HCT116 (cell line): ENCODE data around the gene LILRB1. TPM values are rescaled to one million over a fixed set of nuclear protein-coding genes. Genes with fewer than 3 reads are reported as not detected.

ENCODE experiments used
- ATAC-seq: fragments of 200-7000 bp; cut with Tn5 transposase; 2 replicates; pipeline ENCODE4 v1.9.1; 2020; ENCODE audit warnings: mild to moderate bottlenecking, moderate library complexity
- BruUV-seq: library from RNA; stranded (reverse); fragments of 400-500 nt; replicated peaks from 2 replicates; lab custom pipeline; 2021; lab: Mats Ljungman, UMichigan
- CTCF ChIA-PET: fragments of 300-600 bp; sonication (Branson Sonifier 250); formaldehyde crosslinking; loops from one replicate; lab custom pipeline; 2021; ENCODE audit warnings: antibody characterized with exemption; lab: Charles Lee
- POLR2A ChIA-PET: fragments of 300-600, 350-600 bp; sonication (Branson Sonifier 250); formaldehyde crosslinking; loops from one replicate; lab custom pipeline; 2021; ENCODE audit warnings: antibody characterized with exemption; lab: Charles Lee
- RAD21 ChIA-PET, 2 experiments: fragments of 300-600 bp; sonication (Branson Sonifier 250); formaldehyde crosslinking; loops; one replicate each; lab custom pipeline; 2023; ENCODE audit warnings: low total read pairs in 2 of 2; ENCODE audit not compliant: uncharacterized antibody in 2 of 2, unreplicated experiment in 2 of 2, low non-redundant PET in 1 of 2; lab: Charles Lee
- DNase-seq: peaks from one replicate; pipeline ENCODE4 v3.0.0-alpha.2; 2010; ENCODE audit warnings: low read depth, low spot score
- H2AFZ ChIP-seq: fragments of 200-600 bp; shearing (Covaris generic), sonication (generic); 2 replicates; pipeline ENCODE4 v1.6.1; 2017; ENCODE audit warnings: low read depth, mixed run types, mixed read lengths, antibody characterized with exemption, low read length; ENCODE audit not compliant: poor library complexity, severe bottlenecking
- H3K27ac ChIP-seq: 2 replicates; pipeline ENCODE4 v1.5.1; 2012; ENCODE audit warnings: low read depth, low read length
- H3K27me3 ChIP-seq: fragments of 200-600 bp; sonication (generic); 2 replicates; pipeline ENCODE4 v1.6.1; 2016; ENCODE audit warnings: mixed run types, low read length, mixed read lengths; ENCODE audit not compliant: insufficient read depth
- H3K36me3 ChIP-seq, 2 experiments: fragments of 200-500 bp in 1 of 2; fragments of 200-600 bp in 1 of 2; sonication (Bioruptor generic) in 1 of 2; sonication (generic) in 1 of 2; 2 replicates each; pipeline versions ENCODE4 v1.5.1 to v1.6.1; 2014 to 2016; ENCODE audit warnings: low read length in 2 of 2, inconsistent platforms in 1 of 2, mixed read lengths in 1 of 2, mixed run types in 1 of 2; ENCODE audit not compliant: insufficient read depth in 2 of 2, control insufficient read depth in 1 of 2
- H3K4me1 ChIP-seq, 2 experiments: fragments of 200-600 bp in 1 of 2; sonication (generic) in 1 of 2; 2 replicates each; pipeline versions ENCODE4 v1.5.1 to v1.6.1; 2012 to 2017; ENCODE audit warnings: low read length in 2 of 2, inconsistent platforms in 1 of 2, mild to moderate bottlenecking in 1 of 2, mixed read lengths in 1 of 2, mixed run types in 1 of 2, moderate library complexity in 1 of 2; ENCODE audit not compliant: insufficient read depth in 2 of 2, control insufficient read depth in 1 of 2
- H3K4me2 ChIP-seq: fragments of 200-600 bp; sonication (generic); 2 replicates; pipeline ENCODE4 v1.6.1; 2017; ENCODE audit warnings: mixed run types, low read length, mixed read lengths
- H3K4me3 ChIP-seq, 2 experiments: fragments of 200-600 bp in 1 of 2; sonication (generic) in 1 of 2; replicated peaks in 1 of 2; 2 replicates each; pipeline ENCODE4 v1.5.1; 2011 to 2016; ENCODE audit warnings: low read length in 2 of 2, control low read depth in 1 of 2, low read depth in 1 of 2, mild to moderate bottlenecking in 1 of 2, mixed read lengths in 1 of 2, mixed run types in 1 of 2
- H3K79me2 ChIP-seq: fragments of 200-600 bp; sonication (generic); 2 replicates; pipeline ENCODE4 v1.6.1; 2017; ENCODE audit warnings: mild to moderate bottlenecking, mixed run types, low read length, moderate library complexity, mixed read lengths; ENCODE audit not compliant: insufficient read depth
- H3K9ac ChIP-seq: fragments of 200-600 bp; sonication (generic); 2 replicates; pipeline ENCODE4 v1.6.1; 2016; ENCODE audit warnings: low read length, mixed read lengths
- H3K9me2 ChIP-seq: fragments of 200-600 bp; sonication (generic), shearing (Covaris generic); 2 replicates; pipeline ENCODE4 v1.6.1; 2017; ENCODE audit warnings: mixed run types, mild to moderate bottlenecking, moderate library complexity; ENCODE audit not compliant: insufficient read depth
- H3K9me3 ChIP-seq, 2 experiments: fragments of 200-500 bp in 1 of 2; fragments of 200-600 bp in 1 of 2; sonication (Bioruptor generic) in 1 of 2; sonication (generic) in 1 of 2; 2 replicates each; pipeline ENCODE4 v1.6.1; 2014 to 2017; ENCODE audit warnings: low read length in 2 of 2, mixed read lengths in 2 of 2, inconsistent platforms in 1 of 2, low read depth in 1 of 2, mild to moderate bottlenecking in 1 of 2, mixed run types in 1 of 2, moderate library complexity in 1 of 2; ENCODE audit not compliant: control insufficient read depth in 1 of 2, insufficient read depth in 1 of 2
- H4K20me1 ChIP-seq: fragments of 200-600 bp; sonication (generic), shearing (Covaris generic); 2 replicates; pipeline ENCODE4 v1.6.1; 2017; ENCODE audit warnings: mixed run types, mild to moderate bottlenecking, moderate library complexity; ENCODE audit not compliant: insufficient read depth
- CBX3 ChIP-seq: IDR thresholded peaks from 2 replicates; pipeline ENCODE4 v1.6.1; 2012; ENCODE audit warnings: low read depth
- CEBPB ChIP-seq: IDR thresholded peaks from 2 replicates; pipeline ENCODE4 v1.6.1; 2012; ENCODE audit warnings: low read depth
- ELF1 ChIP-seq: IDR thresholded peaks from 2 replicates; pipeline ENCODE4 v1.6.1; 2012; ENCODE audit warnings: low read depth, borderline replicate concordance
- EZH2 ChIP-seq: fragments of 200-600 bp; sonication (generic); IDR thresholded peaks from 2 replicates; pipeline ENCODE4 v1.6.1; 2017; ENCODE audit warnings: antibody characterized with exemption, mixed run types
- EZH2phosphoT487 ChIP-seq: fragments of 200-600 bp; IDR thresholded peaks from 2 replicates; pipeline ENCODE4 v1.6.1; 2018; ENCODE audit warnings: antibody characterized with exemption, borderline replicate concordance
- FOSL1 ChIP-seq: IDR thresholded peaks from 2 replicates; pipeline ENCODE4 v1.6.1; 2012; ENCODE audit warnings: low read depth
- JUND ChIP-seq: IDR thresholded peaks from 2 replicates; pipeline ENCODE4 v1.6.1; 2012
- POLR2A ChIP-seq: IDR thresholded peaks from 2 replicates; pipeline ENCODE4 v1.7.0; 2011; ENCODE audit warnings: borderline replicate concordance; ENCODE audit not compliant: insufficient read depth, insufficient read length; ENCODE audit errors: extremely low read depth
- POLR2AphosphoS5 ChIP-seq: IDR thresholded peaks from 2 replicates; pipeline ENCODE4 v1.6.1; 2011; ENCODE audit warnings: mild to moderate bottlenecking, low read depth, low read length, moderate library complexity
- RAD21 ChIP-seq: IDR thresholded peaks from 2 replicates; pipeline ENCODE4 v1.6.1; 2012; ENCODE audit warnings: low read depth, mild to moderate bottlenecking
- SIN3A ChIP-seq: IDR thresholded peaks from 2 replicates; pipeline ENCODE4 v1.6.1; 2012; ENCODE audit warnings: low read depth
- SRF ChIP-seq: IDR thresholded peaks from 2 replicates; pipeline ENCODE4 v1.6.1; 2012; ENCODE audit warnings: low read depth
- YY1 ChIP-seq: IDR thresholded peaks from 2 replicates; pipeline ENCODE4 v1.6.1; 2011; ENCODE audit warnings: low read length, low read depth, moderate library complexity, mild to moderate bottlenecking; ENCODE audit not compliant: insufficient replicate concordance; ENCODE audit errors: extremely low read depth
- ZFX ChIP-seq: fragments of 450-650 bp; IDR thresholded peaks from 2 replicates; pipeline ENCODE4 v1.6.1; 2017
- intact Hi-C: fragments of 100-400 bp; cut with micrococcal nuclease; formaldehyde crosslinking; loops from 2 replicates; pipeline ENCODE4 v1.10.0; 2022
- total RNA-seq: library from RNA; stranded (reverse); gene quantifications from one replicate; pipeline ENCODE4 v1.2.1, GENCODE V29; 2021; ENCODE audit not compliant: unreplicated experiment
- TF ChIP-seq, protein P1 (sequence below), 3 experiments: fragments of 200-600 bp in 1 of 3; sonication (generic) in 1 of 3; IDR thresholded peaks in 2 of 3; conservative IDR thresholded peaks in 1 of 3; 2 replicates each; pipeline ENCODE4 v1.5.1; 2012 to 2017; ENCODE audit warnings: low read depth in 2 of 3, low read length in 2 of 3, antibody characterized with exemption in 1 of 3, borderline replicate concordance in 1 of 3, control low read depth in 1 of 3, mild to moderate bottlenecking in 1 of 3, mixed read lengths in 1 of 3, mixed run types in 1 of 3, moderate library complexity in 1 of 3; ENCODE audit not compliant: insufficient read depth in 1 of 3
- TF ChIP-seq, protein P2 (sequence below): IDR thresholded peaks from 2 replicates; pipeline ENCODE4 v1.6.1; 2012
- TF ChIP-seq, protein P3 (sequence below): IDR thresholded peaks from 2 replicates; pipeline ENCODE4 v1.6.1; 2012
- TF ChIP-seq, protein P4 (sequence below): IDR thresholded peaks from 2 replicates; pipeline ENCODE4 v1.6.1; 2012; ENCODE audit warnings: low read depth

The LILRB1 gene
- total RNA-seq, 1 experiment from 2014 or later, result not detected

DNA sequence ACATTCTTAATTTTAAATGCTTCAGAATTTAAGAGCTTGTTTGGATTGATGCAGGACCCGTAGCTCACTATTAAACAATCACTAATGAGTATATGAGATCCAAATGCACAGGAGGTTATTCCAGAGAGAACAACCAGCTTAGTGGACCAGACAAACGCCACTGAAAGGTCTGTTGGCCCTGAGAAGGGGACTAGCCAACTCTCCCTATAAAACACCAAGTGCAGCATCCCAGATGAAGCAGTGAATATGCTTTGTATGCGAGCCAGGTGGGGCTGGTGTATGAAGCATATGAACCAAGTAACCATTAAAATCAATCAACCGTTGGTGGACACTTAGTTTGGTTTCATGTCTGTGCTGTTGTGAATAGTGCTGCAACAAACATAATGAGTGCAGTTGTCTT lies 9.8 kb upstream of the LILRB1 start:
- Histone ChIP-seq H3K36me3 (no peaks in the 10 kb centered on the region), H3K4me3 (no peak overlapping the region), H3K79me2 (no peaks in the 10 kb centered on the region), H2AFZ (no peak overlapping the region), H3K27ac (no peak overlapping the region), H3K9me2 (no peaks in the 10 kb centered on the region), H3K27me3 (0 out of 2 replicates have a peak, but pooled peaks cover 26% of the 10 kb centered on the region), H3K4me1 (no peaks in the 10 kb centered on the region), H4K20me1 (no peaks in the 10 kb centered on the region), H3K4me2 (no peak overlapping the region), H3K9ac (no peak overlapping the region), H3K9me3 (no peaks in the 10 kb centered on the region)
- no peak for ATAC-seq
- POLR2A ChIA-PET, result no interaction called here
- DNase-seq, result no peak
- CTCF ChIA-PET, result no interaction called here
- RAD21 ChIA-PET, result no interaction called here
- no TSS peak for BruUV-seq
- intact Hi-C loops, result no loop called here
- TF ChIP-seq SIN3A, result no peak
- TF ChIP-seq, protein P1, sequence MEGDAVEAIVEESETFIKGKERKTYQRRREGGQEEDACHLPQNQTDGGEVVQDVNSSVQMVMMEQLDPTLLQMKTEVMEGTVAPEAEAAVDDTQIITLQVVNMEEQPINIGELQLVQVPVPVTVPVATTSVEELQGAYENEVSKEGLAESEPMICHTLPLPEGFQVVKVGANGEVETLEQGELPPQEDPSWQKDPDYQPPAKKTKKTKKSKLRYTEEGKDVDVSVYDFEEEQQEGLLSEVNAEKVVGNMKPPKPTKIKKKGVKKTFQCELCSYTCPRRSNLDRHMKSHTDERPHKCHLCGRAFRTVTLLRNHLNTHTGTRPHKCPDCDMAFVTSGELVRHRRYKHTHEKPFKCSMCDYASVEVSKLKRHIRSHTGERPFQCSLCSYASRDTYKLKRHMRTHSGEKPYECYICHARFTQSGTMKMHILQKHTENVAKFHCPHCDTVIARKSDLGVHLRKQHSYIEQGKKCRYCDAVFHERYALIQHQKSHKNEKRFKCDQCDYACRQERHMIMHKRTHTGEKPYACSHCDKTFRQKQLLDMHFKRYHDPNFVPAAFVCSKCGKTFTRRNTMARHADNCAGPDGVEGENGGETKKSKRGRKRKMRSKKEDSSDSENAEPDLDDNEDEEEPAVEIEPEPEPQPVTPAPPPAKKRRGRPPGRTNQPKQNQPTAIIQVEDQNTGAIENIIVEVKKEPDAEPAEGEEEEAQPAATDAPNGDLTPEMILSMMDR (IDR thresholded peaks at IDR 0.05 in 2 of 3, conservative IDR thresholded peaks at IDR 0.05 in 1 of 3; ENCODE audit: borderline replicate concordance in 1 of 3, insufficient read depth in 1 of 3, low read depth in 2 of 3, low read length in 2 of 3), result no peak
- no peak for TF ChIP-seq JUND
- no peak for TF ChIP-seq SRF
- TF ChIP-seq ZFX, result no peak
- TF ChIP-seq POLR2AphosphoS5, result no peak
- TF ChIP-seq FOSL1, result no peak
- TF ChIP-seq, protein P2, sequence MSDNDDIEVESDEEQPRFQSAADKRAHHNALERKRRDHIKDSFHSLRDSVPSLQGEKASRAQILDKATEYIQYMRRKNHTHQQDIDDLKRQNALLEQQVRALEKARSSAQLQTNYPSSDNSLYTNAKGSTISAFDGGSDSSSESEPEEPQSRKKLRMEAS, result no peak
- TF ChIP-seq, protein P3, sequence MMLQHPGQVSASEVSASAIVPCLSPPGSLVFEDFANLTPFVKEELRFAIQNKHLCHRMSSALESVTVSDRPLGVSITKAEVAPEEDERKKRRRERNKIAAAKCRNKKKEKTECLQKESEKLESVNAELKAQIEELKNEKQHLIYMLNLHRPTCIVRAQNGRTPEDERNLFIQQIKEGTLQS, result no peak
- TF ChIP-seq POLR2A, result no peak
- no peak for TF ChIP-seq CBX3
- no peak for TF ChIP-seq CEBPB
- TF ChIP-seq ELF1, result no peak
- no peak for TF ChIP-seq RAD21
- TF ChIP-seq, protein P4, sequence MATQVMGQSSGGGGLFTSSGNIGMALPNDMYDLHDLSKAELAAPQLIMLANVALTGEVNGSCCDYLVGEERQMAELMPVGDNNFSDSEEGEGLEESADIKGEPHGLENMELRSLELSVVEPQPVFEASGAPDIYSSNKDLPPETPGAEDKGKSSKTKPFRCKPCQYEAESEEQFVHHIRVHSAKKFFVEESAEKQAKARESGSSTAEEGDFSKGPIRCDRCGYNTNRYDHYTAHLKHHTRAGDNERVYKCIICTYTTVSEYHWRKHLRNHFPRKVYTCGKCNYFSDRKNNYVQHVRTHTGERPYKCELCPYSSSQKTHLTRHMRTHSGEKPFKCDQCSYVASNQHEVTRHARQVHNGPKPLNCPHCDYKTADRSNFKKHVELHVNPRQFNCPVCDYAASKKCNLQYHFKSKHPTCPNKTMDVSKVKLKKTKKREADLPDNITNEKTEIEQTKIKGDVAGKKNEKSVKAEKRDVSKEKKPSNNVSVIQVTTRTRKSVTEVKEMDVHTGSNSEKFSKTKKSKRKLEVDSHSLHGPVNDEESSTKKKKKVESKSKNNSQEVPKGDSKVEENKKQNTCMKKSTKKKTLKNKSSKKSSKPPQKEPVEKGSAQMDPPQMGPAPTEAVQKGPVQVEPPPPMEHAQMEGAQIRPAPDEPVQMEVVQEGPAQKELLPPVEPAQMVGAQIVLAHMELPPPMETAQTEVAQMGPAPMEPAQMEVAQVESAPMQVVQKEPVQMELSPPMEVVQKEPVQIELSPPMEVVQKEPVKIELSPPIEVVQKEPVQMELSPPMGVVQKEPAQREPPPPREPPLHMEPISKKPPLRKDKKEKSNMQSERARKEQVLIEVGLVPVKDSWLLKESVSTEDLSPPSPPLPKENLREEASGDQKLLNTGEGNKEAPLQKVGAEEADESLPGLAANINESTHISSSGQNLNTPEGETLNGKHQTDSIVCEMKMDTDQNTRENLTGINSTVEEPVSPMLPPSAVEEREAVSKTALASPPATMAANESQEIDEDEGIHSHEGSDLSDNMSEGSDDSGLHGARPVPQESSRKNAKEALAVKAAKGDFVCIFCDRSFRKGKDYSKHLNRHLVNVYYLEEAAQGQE, result no peak
- TF ChIP-seq EZH2phosphoT487, result no peak
- TF ChIP-seq YY1, result no peak
- TF ChIP-seq EZH2, result no peak
